ENCODE data around the gene DFFB. TPM values are rescaled to one million over a fixed set of nuclear protein-coding genes. Genes with fewer than 3 reads are reported as not detected.
A peak's percentile ranks its signal among the peaks of the same experiment; 100 is the strongest.

DFFB gene
- total and polyA plus RNA-seq, 2 of the 4 experiments (the other 2 are of a cell fraction): 6.5 to 7.3 TPM

DNA sequence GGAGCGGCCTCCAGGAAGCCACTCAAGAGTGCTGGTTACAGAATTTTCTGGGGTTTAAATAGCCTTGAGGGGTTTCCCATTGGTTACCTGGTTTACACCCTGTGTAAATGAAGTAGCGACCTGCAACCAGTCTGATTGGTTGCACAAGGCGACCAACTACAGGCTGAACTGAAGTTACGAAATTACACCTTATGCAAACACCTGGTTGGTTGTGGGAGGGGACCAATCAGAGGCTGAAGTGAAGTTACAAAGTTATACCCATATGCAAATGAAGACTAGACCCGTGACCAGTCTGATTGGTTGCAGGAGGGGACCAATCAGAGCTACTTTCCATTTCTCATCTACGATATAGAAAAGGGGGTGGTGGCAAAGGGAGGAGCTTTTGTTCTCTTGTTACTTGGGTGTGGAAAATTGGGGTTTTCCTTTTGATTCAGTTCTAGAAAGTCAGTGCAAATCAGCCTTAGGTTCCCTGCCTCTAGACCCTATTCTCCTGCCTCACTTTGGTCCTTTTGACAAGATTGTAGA is 65.0 kb downstream of the DFFB start:
- no peak for TF ChIP-seq ELK1 (IDR thresholded peaks at IDR 0.05; ENCODE audit: borderline replicate concordance, low read depth, low read length)
- no peak for TF ChIP-seq POLR2A (IDR thresholded peaks at IDR 0.05; ENCODE audit: low read depth, low read length)
- no peak for TF ChIP-seq CEBPB (IDR thresholded peaks at IDR 0.05; ENCODE audit: low read depth, low read length)
- TF ChIP-seq, protein P1, sequence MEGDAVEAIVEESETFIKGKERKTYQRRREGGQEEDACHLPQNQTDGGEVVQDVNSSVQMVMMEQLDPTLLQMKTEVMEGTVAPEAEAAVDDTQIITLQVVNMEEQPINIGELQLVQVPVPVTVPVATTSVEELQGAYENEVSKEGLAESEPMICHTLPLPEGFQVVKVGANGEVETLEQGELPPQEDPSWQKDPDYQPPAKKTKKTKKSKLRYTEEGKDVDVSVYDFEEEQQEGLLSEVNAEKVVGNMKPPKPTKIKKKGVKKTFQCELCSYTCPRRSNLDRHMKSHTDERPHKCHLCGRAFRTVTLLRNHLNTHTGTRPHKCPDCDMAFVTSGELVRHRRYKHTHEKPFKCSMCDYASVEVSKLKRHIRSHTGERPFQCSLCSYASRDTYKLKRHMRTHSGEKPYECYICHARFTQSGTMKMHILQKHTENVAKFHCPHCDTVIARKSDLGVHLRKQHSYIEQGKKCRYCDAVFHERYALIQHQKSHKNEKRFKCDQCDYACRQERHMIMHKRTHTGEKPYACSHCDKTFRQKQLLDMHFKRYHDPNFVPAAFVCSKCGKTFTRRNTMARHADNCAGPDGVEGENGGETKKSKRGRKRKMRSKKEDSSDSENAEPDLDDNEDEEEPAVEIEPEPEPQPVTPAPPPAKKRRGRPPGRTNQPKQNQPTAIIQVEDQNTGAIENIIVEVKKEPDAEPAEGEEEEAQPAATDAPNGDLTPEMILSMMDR (conservative IDR thresholded peaks at IDR 0.05; ENCODE audit: low read depth, low read length): no peak
- no peak for TF ChIP-seq NFE2L2 (IDR thresholded peaks at IDR 0.05; ENCODE audit: low read depth, low read length)
- no peak for TF ChIP-seq MXI1 (IDR thresholded peaks at IDR 0.05; ENCODE audit: borderline replicate concordance, low read depth, low read length)
- TF ChIP-seq RCOR1 (IDR thresholded peaks at IDR 0.05; ENCODE audit: insufficient replicate concordance, low read length): no peak
- TF ChIP-seq RAD21 (IDR thresholded peaks at IDR 0.05; ENCODE audit: low read length): no peak
- TF ChIP-seq SMC3 (IDR thresholded peaks at IDR 0.05; ENCODE audit: low read depth, low read length): no peak
- no peak for TF ChIP-seq MAZ (IDR thresholded peaks at IDR 0.05; ENCODE audit: borderline replicate concordance, low read depth, low read length)
- no peak for TF ChIP-seq RFX5 (IDR thresholded peaks at IDR 0.05; ENCODE audit: low read depth, low read length)
- ATAC-seq (ENCODE audit: low read depth) (no peak), DNase-seq (no peak)
- H3K4me2 ChIP-seq (ENCODE audit: low read depth, low read length): no peak overlapping the region
- no peaks in the 10 kb centered on the region for H3K36me3 ChIP-seq (ENCODE audit: control insufficient read depth, insufficient read depth, low read length)
- no peak overlapping the region for H4K5ac ChIP-seq (ENCODE audit: low read depth, low read length)
- no TSS peak for BruUV-seq (replicated peaks)
- no peak overlapping the region for H2AFZ ChIP-seq (replicated peaks; ENCODE audit: low read length, poor library complexity)
- CTCF ChIA-PET: no interaction called here
- no peak overlapping the region for H2BK15ac ChIP-seq (ENCODE audit: low read depth, low read length)
- H4K8ac ChIP-seq (ENCODE audit: low read depth in 2 of 2, low read length in 2 of 2): no peak overlapping the region
- peak overlapping the region; percentile 11; the same call in 1 of the 2 replicates for H3K4me3 ChIP-seq (ENCODE audit: insufficient read depth, low read depth, low read length)
- no peak overlapping the region for H2BK5ac ChIP-seq (ENCODE audit: low read depth, low read length, poor library complexity, severe bottlenecking)
- H3K18ac ChIP-seq (ENCODE audit: low read depth, low read length): no peak overlapping the region
- no peak overlapping the region for H2BK120ac ChIP-seq (ENCODE audit: low read depth, low read length)
- no peak overlapping the region for H3K27ac ChIP-seq (ENCODE audit: insufficient read depth, low read length)
- H2AK9ac ChIP-seq (replicated peaks; ENCODE audit: low read depth, low read length, poor library complexity): no peak overlapping the region
- no peak overlapping the region for H3K4ac ChIP-seq (ENCODE audit: low read depth, low read length)
- no peaks in the 10 kb centered on the region for H4K20me1 ChIP-seq (ENCODE audit: insufficient read depth, low read length)
- POLR2A ChIA-PET (ENCODE audit: unreplicated experiment): no interaction called here
- intact Hi-C loops (cut with micrococcal nuclease) (no loop called here), in situ Hi-C loops (cut with MboI; ENCODE audit: low sequenced_read_pairs) (loop anchor here (25.0 kb wide), 1 partner anchor 1990 kb away; no protein-coding TSS in a partner anchor), dilution Hi-C loops (cut with HindIII; ENCODE audit: low sequenced_read_pairs, unreplicated experiment) (no loop called here)
- no peaks in the 10 kb centered on the region for H3K9me1 ChIP-seq (ENCODE audit: insufficient read depth, low read length)
- no peaks in the 10 kb centered on the region for H3K4me1 ChIP-seq (ENCODE audit: control insufficient read depth, insufficient read depth, low read length)
- WGBS, 2 experiments (ENCODE audit: extremely low coverage in 2 of 2, insufficient read length in 1 of 2): no CpG with 5 or more reads among the region's 6 CpGs
- H3K9ac ChIP-seq (ENCODE audit: low read depth, low read length): no peak overlapping the region
- no peak overlapping the region for H2AK5ac ChIP-seq (ENCODE audit: low read depth, low read length)
- no peak overlapping the region for H3K23ac ChIP-seq (ENCODE audit: low read depth, low read length)
- no peak overlapping the region for H3K14ac ChIP-seq (replicated peaks; ENCODE audit: low read depth, low read length)
- H3K9me3 ChIP-seq (ENCODE audit: control insufficient read depth, insufficient read depth, low read length): no peaks in the 10 kb centered on the region
- H3K27me3 ChIP-seq (ENCODE audit: control insufficient read depth, insufficient read depth, low read length): no peaks in the 10 kb centered on the region; the same call in 1 of the 2 replicates
- H4K91ac ChIP-seq (ENCODE audit: insufficient read depth, low read depth, low read length): no peak overlapping the region
- H3K56ac ChIP-seq (ENCODE audit: extremely low read depth, insufficient read depth, low read length): no peak overlapping the region
- H2BK20ac ChIP-seq (ENCODE audit: low read depth, low read length): no peak overlapping the region
- no peaks in the 10 kb centered on the region for H3K79me1 ChIP-seq (ENCODE audit: low read depth in 1 of 2, low read length in 2 of 2)
